GM12872 (cell line): Measurements from ENCODE around the gene DDX41.

Experiments used
- CTCF ChIP-seq: IDR thresholded peaks from 3 replicates; pipeline ENCODE4 v1.5.1; 2011; ENCODE audit warnings: low read depth, mild to moderate bottlenecking, low read length, moderate library complexity; ENCODE audit not compliant: insufficient read depth

Gene DDX41

GRCh38 chr5:177503351-177504085 is 13.2 kb downstream of the DDX41 start:
- no peak for TF ChIP-seq CTCF

- no peak for TF ChIP-seq CTCF
Observed at GRCh38 chr5:177502886-177503285, 13.9 kb downstream of the DDX41 start.

- no peak for TF ChIP-seq CTCF
Observed at GRCh38 chr5:177501874-177502678, 14.7 kb downstream of the DDX41 start.

- peak; percentile 99 for TF ChIP-seq CTCF
Observed at GRCh38 chr5:177500685-177501522, 15.9 kb downstream of the DDX41 start.

- no peak for TF ChIP-seq CTCF
Observed at GRCh38 chr5:177499842-177500241, 16.9 kb downstream of the DDX41 start.

- TF ChIP-seq CTCF = no peak
Observed at GRCh38 chr5:177498013-177498787, 18.6 kb downstream of the DDX41 start.
